GM10847 (cell line): Measurements from ENCODE around the gene ZNF746.

Source experiments
- POLR2A ChIP-seq: IDR thresholded peaks from 2 replicates; pipeline ENCODE4 v1.6.1; 2011; ENCODE audit not compliant: insufficient read length; ENCODE audit errors: extremely low read depth

The ZNF746 gene

GRCh38 chr7:149496642-149497391, 792 bp downstream of the ZNF746 start:
- TF ChIP-seq POLR2A, result no peak

GRCh38 chr7:149495785-149496641, 1.6 kb downstream of the ZNF746 start:
- no peak for TF ChIP-seq POLR2A

GRCh38 chr7:149494738-149495368, 2.8 kb downstream of the ZNF746 start:
- TF ChIP-seq POLR2A, result no peak

- no peak for TF ChIP-seq POLR2A
Measured at GRCh38 chr7:149493366-149493765, 4.2 kb downstream of the ZNF746 start.

GRCh38 chr7:149490083-149490760, 7.4 kb downstream of the ZNF746 start:
- no peak for TF ChIP-seq POLR2A

GRCh38 chr7:149489391-149490024, 8.1 kb downstream of the ZNF746 start:
- TF ChIP-seq POLR2A, result no peak

GRCh38 chr7:149479568-149479967, 18.0 kb downstream of the ZNF746 start:
- TF ChIP-seq POLR2A, result no peak

GRCh38 chr7:149478754-149479153, 18.9 kb downstream of the ZNF746 start:
- no peak for TF ChIP-seq POLR2A

- TF ChIP-seq POLR2A, result no peak
Measured at GRCh38 chr7:149477494-149478443, 19.8 kb downstream of the ZNF746 start.

GRCh38 chr7:149476791-149477190, 20.8 kb downstream of the ZNF746 start:
- TF ChIP-seq POLR2A, result no peak

- TF ChIP-seq POLR2A, result no peak
Measured at GRCh38 chr7:149475121-149476045, 22.2 kb downstream of the ZNF746 start.

- TF ChIP-seq POLR2A, result no peak
Measured at GRCh38 chr7:149474309-149475120, 23.1 kb downstream of the ZNF746 start.

GRCh38 chr7:149473251-149473650, 24.4 kb downstream of the ZNF746 start:
- no peak for TF ChIP-seq POLR2A
